Stimulated activated CD8-positive, alpha-beta memory T cell treated with anti-CD3 and anti-CD28 coated beads, Interleukin-15, amount 100 ng/mL, for 4 hours (primary cell): ENCODE measurements around the gene SETBP1.

Experiments used
- DNase-seq, 2 donors: peaks; one replicate each; pipeline ENCODE4 v3.0.0-alpha.2; 2020; ENCODE audit warnings: low read depth in 2 of 2

Gene SETBP1

DNA sequence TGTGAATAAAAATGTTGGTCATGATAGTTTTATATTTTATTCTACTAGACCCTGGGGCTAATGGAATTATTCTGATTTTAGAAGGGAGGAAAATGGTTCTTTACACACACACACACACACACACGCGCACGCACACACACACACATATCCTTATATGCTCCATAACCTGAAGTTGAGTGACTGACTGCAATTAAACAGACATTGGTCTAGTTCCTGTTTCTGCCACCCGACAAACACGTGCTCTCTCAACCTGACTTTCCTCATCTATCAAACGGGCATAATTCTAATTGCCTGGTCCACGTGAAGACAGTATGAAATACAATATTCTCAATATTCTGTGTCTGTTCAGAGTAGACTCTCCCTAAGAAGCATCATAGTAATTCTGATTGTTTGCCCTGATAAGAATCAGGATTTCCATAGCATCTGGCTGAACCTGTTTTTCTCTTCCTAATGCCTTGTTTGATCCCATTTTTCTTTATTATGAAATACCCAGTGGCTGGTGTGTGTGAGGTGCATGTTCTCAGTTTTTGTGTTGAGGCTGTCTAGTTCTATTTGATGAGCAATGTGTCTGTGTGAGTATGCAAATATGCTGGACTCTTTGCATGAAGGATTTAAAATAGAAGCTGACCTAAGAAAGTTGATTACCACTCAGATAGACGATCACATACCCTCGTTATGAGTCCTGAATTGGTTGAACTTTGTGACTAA, 51.0 kb downstream of the SETBP1 start:
- DNase-seq: no peak

DNA sequence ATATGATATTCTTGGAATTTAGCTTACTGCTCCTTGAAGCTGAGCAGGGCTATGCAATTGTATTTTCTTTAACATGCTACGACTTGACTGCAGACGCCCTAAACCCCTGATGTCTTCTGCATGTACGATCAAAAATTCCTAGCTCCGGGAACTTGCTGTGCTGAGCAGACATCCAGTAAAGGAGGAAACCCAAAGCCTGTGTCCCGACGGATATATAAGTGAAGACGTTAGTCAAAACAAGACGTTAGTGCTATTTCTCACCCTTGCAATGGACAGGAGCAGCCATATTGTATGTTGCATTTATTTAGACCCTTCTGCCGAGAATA, 51.5 kb downstream of the SETBP1 start:
- no peak for DNase-seq

DNA sequence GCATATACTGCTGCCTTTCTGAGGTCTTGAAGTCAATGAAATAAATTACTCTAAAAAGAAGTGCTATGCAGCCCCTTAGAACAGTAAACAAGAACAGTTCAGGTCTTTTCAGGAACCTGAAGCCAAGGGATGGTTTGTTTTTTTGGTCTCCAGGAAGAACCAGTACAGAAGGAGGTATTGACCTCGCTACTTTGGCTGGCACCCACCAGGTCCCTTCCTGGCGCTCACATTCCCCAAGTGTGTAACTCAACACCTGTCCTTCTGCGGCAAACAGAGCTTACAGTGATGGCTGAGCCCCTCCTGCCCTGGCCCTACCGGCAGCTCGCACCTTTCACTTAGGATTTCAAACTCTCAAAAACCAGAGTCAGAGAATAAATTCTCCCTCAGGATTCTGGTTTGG, 51.9 kb downstream of the SETBP1 start:
- DNase-seq: no peak

DNA sequence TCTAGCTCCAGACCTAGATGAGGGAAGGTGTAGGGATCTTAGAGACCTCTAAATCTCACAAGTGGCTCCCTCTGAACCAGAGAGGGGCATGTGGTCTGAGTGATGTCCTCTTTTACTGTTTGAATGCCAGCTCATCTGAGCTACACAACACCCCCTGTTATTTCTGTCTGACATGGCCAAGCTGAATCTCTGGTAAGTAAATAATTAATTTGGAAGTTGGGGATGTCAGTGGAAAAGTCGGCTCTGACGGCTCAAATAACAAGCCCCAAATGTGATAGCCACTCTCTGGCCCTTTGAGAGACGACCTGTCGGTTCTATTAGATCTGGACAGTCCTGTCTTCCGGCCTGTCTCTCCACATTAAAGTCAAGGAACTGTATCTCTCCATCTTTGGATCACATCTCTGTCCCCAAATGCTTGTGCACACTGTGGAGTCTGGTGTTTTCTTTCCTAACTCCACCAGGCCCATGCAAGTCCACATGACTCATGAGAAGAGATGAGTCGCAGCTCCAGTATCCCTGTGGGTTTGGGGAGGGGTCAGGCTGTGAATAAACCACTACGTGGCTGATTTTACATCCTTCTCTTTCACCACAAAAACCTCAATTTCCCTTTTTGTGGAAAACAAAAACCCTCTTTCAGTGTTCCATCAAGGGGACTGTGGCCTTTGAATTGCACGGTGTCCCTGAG, 52.5 kb downstream of the SETBP1 start:
- no peak for DNase-seq

DNA sequence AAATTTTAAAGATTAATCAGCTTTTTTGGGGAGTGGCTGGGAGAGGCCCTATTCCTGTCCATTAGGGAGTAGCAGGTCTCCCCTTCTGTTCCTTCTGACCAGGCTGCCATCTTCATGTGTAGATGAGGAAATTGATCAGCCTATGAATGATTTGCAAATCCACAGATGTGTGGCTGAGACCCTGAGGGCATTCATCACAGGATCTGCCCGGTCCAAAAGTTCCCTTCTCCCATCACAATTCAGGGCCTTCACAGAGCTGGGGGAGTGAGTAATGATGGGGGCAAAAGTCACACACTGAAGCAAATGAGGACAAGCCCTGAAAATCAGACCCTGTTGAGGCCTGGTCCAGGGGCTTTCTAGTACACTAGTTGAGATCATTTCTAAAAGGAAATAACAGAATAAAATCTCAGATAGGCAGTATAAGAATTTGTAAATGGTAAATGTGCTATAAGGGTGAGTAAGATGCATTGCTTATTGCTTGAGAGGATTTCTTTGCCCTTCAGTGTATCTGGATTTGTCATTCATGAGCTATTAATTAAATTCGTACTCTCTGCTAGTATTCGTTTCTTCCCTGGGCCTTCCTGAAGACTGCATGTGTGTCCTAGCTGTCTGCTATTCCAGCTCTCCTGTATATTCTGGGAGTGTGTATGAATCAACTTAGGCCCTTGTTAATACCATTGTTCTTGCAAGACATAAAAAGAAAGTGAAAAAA, 53.2 kb downstream of the SETBP1 start:
- DNase-seq: no peak

DNA sequence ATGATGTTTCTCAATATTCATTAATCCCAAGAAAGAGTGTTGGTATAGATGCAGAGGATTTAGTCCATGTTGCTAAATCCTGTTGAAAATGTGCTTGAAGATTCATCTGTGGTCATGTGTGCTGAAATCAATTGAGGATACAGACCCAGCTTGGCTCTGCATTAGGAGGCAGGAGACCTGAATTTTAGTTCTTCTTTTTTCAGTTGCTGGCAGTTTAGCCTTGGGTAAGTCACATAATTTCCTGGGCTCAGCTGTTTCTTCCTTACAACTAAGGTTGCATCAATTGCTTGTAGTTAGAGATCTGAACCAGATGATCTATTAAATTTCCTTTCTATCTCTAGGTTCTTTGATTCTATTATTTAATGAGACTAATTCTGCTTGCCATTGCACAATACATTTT, 54.4 kb downstream of the SETBP1 start:
- DNase-seq: no peak

DNA sequence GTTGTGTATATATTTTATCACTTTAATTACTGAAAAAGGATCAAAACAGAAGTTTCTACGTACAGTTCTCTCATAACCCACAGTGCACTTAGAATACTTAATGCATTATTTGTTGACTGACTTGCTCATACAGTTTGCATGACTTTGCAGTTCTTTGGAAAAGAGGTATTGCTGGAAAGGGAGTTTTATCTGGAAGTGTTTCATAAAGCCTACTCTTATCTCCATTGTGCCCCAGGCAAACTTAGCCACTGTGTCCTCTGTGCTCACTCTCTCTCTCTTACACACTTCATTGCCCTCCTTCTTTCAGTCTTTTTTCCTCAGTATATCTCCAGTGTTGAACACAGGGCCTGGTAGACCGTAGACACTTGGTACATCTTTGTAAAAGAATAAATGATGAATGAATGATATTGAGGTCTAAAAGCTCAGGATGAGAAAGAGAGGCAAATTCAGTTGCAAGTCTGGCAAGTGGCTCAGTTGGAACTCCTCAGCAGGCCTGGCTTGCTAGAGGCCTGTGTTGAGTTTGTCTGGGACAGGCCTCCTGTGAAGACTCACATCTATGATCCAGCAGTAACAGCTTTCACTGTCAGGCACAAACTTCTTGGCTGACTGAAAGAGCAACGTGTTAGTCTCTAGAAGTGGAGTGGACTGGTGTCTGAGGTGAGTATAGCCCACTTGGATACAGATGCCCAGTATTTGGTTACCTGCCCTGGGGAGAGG, 56.1 kb downstream of the SETBP1 start:
- DNase-seq: no peak

DNA sequence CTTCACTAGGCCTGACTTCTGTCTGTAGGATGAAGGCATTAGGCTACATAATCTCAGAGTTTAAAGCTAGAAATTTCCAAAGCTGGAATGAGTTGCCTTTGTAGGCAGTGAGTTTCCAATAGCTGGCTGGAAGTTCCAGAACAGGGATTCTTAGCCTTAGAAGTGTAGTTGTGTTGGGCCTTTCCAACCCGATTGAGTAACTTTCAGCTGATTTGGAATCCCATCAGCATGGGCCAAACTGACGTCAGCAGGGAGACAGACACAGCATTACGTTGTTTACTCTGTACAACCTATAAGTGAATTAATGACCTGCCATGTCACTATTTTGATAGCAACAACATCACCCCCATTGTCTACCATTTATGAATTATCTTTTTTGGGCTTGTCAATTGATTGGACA, 56.9 kb downstream of the SETBP1 start:
- no peak for DNase-seq

DNA sequence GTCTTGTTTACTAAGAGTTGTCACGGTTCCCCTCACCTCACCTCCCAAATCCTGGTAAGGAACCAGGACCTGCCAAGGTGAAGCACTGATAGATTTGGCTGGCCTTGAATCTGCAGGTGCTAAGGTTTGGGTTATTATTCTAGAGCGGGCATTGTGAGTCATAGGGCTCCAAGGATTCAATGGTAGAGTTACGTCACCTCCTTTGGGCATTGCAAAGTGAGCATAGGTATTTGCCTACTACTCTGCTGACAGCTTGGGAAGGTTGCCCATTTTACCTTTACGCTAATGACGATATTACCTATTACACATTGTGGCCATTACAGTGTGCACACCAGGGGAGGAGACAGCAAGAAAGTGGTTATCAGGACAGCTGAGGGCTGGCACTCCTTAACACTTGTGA, 59.3 kb downstream of the SETBP1 start:
- DNase-seq: no peak

DNA sequence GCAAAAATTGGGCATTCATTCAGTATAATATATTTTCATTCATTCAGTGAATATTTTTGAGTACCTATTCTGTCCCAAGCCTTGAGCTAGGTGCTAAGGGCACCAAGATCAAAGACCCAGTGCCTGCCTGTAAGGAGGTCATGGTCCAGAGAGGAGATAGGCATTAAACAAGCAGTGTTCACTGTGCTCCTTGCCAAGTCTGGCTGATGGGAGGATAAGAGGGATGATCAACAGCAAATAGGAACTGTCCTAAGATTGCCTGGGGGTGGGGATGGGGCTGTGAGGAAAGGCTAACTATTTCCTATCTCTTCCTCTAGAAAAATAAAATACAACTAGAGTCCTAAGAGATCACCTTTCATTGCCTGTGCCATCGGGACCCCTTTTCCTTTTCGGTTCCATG, 60.4 kb downstream of the SETBP1 start:
- DNase-seq: no peak

DNA sequence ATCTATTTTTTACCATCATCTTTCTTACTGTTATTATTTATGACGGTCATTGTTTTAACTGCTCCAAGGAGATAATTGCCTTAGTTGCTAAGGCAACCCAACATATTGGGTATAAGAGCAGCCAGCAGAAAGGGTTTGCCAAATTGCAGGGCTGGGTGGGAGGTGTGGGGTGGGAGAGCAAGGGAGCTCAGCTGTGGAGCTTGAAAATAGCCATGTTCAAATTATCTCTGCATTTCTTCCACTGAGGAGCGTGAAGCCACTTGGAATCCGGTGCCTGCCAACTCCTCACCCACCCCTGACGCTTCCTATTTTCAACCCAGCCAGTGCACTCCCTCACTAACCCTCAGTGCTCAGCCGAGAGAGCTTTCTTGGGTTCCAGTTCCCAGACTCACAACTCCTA, 60.8 kb downstream of the SETBP1 start:
- DNase-seq: no peak

DNA sequence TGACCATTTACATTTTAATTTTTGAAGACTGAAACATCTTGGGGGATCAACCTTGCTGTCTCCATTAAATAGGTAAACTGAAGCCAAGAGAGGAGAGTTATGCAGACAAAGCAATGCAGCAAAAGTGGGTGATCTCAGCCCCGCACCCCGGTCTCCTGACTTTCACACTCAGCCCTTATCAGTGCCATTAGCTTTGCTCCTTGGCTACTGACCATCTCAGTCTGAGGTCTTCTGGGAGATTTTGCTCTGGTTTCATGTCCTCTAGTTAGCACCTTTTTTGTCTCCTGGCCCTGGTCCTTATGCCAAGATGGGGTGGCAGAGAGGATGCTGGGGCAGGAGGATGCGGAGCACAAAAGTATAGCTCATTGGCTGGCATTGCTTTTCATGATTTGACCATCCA, 61.4 kb downstream of the SETBP1 start:
- no peak for DNase-seq

DNA sequence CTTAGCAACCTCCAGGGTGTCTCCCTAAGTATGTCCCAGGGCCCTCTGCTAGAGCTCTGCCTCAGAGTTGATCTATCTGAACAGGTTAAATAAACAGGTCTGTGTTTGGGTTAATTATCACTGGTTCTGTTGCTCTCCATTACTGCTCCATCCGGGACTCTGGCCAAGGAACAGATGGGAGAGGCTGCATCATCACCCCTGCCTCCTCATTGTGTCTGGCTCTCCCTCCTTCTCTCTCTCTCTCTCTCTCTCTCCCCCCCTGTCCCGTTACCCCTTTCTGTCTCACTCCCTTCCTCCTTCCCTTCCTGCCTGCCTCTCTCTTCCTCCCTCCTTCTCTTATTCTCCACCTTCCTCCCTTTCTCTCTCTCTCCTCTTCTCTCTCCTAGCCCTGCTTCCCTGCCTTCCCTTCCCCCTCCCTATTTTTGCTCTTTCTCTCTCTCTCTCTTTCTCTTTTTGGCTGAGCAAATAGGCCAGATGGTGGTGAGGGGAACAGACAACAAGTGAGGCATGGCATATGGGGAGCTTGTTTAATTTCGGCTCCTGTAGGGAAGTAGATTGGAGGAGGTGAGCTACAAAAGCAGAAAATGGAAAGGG, 62.1 kb downstream of the SETBP1 start:
- no peak for DNase-seq

DNA sequence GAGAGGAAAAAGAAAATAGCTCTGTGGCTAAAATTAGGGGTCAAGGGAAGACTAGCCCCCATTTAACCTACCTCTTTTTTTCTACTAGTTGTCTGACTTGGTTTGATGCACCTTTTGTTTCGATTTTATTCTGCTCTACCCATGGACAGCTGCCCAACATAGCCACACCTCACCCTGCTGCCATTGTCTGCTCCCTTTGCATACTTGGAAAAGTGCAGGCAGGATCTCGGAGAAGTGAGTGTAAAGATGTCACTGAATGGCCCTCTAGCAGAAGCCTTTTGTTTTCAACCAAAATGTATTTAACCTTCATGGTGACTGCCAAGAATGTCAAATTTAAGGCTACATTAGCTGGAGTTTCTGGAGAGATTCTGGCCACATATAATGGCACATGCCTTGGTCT, 62.9 kb downstream of the SETBP1 start:
- DNase-seq: no peak

DNA sequence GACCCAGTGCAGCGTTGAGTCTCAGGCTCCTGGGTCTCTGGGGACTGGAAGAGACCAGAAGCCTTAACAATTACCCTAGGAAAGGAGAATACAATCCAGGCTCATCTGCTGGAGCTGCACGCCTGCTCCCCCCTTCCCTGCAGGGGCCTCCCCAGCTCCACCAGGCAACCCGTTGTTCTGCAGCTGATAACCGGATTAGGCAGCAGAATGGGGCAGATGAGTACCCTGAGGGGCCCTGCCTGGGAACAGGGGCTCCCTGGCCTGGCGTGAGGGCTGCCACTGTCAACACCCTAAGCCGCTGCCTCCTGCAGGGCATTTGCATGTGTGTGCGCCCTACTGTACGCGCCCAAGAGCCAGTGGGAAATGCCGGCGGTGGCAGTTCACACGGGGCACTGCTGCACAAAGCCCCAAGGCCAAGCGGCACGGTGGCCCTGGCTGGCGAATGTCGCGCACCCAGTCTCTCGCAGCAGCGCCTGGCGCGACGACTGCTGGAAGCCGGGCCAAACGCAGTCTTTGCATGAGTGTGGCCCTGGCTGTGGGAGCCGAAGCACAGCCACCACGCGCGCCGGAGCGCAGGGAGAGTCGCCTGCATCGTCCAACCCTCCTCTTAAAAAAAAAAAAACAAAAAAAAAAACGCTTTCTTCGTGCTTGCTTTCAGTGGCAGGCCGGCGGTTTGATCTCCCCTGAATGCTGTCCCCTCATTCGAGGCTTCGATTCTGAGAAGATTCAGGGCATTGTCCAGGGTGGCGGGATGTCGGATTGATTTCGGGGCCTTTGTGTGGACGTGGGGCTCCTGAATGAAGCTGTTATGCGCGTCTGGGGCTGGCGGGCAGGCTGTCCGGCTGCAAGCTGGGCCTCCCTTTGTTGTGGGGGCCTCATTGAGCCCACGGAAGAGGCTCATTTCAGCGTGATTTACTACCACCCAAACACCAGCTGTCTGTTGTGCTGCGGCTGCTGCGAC, 63.8 kb downstream of the SETBP1 start:
- DNase-seq: no peak

DNA sequence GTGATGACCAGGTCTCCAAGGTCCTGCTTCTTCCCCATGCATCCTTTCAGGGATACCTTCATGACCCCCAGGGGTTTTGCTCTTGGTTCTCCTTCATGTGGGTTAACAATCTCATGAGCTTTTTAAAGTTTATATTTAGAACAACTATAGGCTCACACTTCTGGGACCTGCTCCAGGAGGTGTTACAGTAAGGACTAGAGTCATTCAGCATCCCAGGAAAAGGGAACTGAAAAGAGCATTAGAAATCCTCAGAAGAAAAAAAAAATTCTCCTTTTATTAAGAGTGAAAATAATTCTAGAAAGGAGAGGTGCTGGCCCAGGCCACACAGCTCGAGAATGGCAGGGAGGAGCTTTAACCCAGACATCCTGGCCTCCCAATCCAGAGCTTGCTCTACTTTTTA, 66.5 kb downstream of the SETBP1 start:
- DNase-seq: no peak

DNA sequence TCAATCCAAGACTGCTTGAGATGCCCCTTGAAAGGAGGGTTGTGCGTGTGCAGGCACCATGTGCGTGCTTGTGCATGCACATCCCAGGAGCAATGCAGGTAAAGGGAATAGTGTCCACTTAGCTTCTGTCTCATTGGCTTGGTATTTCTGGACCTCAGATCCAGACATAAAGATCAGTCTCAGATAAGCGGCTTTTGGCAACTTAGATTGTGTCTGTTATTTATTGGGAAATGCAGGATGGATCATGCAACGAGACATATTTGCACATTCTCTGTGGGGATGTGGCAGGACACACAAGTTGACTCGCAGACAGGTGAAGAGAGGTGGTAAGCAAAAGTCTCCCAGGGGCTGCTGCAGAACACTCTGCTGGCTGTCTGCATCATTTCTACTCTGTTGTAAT, 67.9 kb downstream of the SETBP1 start:
- DNase-seq: no peak

DNA sequence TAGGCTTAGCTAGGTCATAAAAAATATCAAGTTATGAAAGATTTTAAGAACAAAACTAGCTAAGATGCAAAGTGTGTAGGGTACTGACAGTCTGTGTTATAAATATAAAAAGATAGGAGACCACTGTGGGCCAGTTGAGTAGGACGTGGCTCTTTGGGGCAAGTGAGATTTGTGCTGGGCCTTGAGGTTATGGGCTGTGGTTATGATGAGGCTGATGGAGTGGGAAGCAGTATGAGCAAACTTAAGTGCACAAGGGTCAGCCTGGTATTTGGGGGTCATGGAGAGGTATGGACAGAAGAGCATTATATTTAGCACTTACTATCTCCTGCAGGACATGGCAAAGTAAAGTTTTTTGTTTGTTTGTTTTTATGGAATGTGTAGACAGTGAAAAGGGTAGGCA, 70.1 kb downstream of the SETBP1 start:
- DNase-seq: no peak

DNA sequence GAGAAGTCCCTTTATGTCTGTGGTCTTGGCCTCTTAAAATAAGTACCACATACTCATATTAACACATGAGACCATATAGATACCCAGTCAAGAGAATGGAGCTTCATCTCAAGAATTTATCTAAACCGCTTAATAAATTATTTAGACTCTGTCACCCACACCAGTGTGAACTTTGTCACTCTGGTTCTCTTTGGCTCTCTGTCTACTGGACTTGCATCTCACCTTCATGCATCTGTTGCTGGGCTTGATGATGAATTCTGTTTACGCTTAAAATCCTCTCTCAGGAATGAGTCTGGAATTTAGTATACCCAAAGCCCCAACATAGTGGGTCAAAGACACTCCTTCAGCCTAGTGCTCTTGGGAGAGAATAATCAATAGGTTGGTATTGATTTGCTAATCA, 73.9 kb downstream of the SETBP1 start:
- DNase-seq: no peak

DNA sequence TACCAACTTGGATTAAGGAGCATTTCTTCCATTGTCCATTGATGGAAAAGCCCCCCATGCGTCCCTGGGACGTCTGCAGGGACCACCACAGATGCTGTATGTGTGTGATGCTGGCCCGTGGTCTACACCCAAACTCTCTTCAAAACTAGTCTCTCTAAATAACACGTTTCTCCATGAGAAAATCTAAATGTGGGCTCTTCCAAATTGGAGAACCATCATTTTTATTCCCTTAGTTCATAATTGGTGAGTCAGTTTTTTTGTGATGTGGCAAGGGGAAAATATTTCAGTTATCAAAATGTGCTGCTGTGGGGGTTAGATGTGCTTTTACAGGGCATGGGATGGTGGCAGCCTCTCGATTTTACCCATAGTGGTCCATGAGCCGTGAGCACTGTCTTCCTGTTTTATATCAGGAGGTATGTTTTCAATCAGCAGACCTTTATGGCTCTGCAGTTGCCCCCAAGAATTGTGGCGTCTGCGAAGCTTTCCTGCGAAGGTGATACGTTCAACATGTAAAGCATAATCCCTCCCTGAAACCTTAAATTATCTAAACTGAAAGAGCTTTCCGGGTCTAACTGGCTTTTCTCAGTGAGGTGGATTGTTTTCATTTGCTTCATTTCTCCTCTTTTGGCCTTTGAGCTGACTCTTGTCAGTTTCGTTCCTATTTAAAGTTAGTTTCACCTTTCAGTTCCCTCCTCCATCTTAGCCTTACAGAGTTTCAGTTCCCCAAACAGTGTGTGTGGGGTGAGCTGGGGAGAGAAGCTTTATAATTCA, 78.4 kb downstream of the SETBP1 start:
- DNase-seq: no peak
